Measurements from ENCODE around the gene CHAF1B. TPM values are rescaled to one million over a fixed set of nuclear protein-coding genes. Genes with fewer than 3 reads are reported as not detected.

Gene CHAF1B
- polyA plus RNA-seq, 1 of the 3 experiments (the other 2 are of a cell fraction): 6.8 TPM

- H3K9ac ChIP-seq: no peak overlapping the region
- no peaks in the 10 kb centered on the region for H3K79me2 ChIP-seq (ENCODE audit: insufficient read depth)
- no peaks in the 10 kb centered on the region for H3K36me3 ChIP-seq (replicated peaks in 1 of 2; ENCODE audit: control insufficient read depth in 1 of 2, insufficient read depth in 2 of 2, low read length in 1 of 2)
- peaks cover 6 to 9% of the 10 kb centered on the region in 2 experiments; a peak in 2 of 4 replicates for H3K4me1 ChIP-seq (ENCODE audit: control insufficient read depth in 1 of 2, insufficient read depth in 2 of 2, low read depth in 1 of 2, low read length in 1 of 2)
- no peaks in the 10 kb centered on the region for H3K27me3 ChIP-seq (ENCODE audit: insufficient read depth)
- WGBS (ENCODE audit: low lambda C conversion rate): 88% methylated on average over 9 of the region's 9 CpGs
- POLR2A ChIA-PET: no interaction called here
- H3K9me2 ChIP-seq: no peaks in the 10 kb centered on the region
- H4K20me1 ChIP-seq (ENCODE audit: insufficient read depth): no peaks in the 10 kb centered on the region
- CTCF ChIA-PET: interaction anchor here (1.0 kb wide), 1 partner anchor 79 kb away, joined by 3 read pairs; no protein-coding TSS in a partner anchor
- TF ChIP-seq NRF1 (IDR thresholded peaks at IDR 0.05; ENCODE audit: low read depth, low read length) (no peak), YY1 (IDR thresholded peaks at IDR 0.05; ENCODE audit: low read depth) (no peak), RFX5 (IDR thresholded peaks at IDR 0.05; ENCODE audit: low read length) (no peak), PBX3 (IDR thresholded peaks at IDR 0.05) (no peak), ELF1 (IDR thresholded peaks at IDR 0.05) (no peak), CHD2 (IDR thresholded peaks at IDR 0.05; ENCODE audit: low read length, partially characterized antibody) (no peak), EZH2phosphoT487 (IDR thresholded peaks at IDR 0.05; ENCODE audit: borderline replicate concordance, low read depth) (no peak), GATA2 (CRISPR knock-in tag; IDR thresholded peaks at IDR 0.05) (no peak), RCOR1 (IDR thresholded peaks at IDR 0.05; ENCODE audit: low read length) (no peak)
- no peak overlapping the region for H2AFZ ChIP-seq (ENCODE audit: low read depth)
- no peaks in the 10 kb centered on the region for H3K9me3 ChIP-seq
- no peak overlapping the region for H3K27ac ChIP-seq (ENCODE audit: low read depth in 2 of 2, low read length in 1 of 2)
- no peak overlapping the region for H3K4me2 ChIP-seq
- H3F3A ChIP-seq (replicated peaks; ENCODE audit: insufficient read depth): peaks cover 16% of the 10 kb centered on the region
- H3K4me3 ChIP-seq (ENCODE audit: low read depth in 2 of 2, low read length in 1 of 2): no peak overlapping the region
- DNase-seq: no peak
Measured at GRCh38 chr21:36425286-36425685, 40.1 kb downstream of the CHAF1B start.

GRCh38 chr21:36427502-36427901 is 42.3 kb downstream of the CHAF1B start:
- Histone ChIP-seq H3K27me3 (ENCODE audit: insufficient read depth) (no peaks in the 10 kb centered on the region), H3F3A (replicated peaks; ENCODE audit: insufficient read depth) (peaks cover 12% of the 10 kb centered on the region), H3K9me2 (no peaks in the 10 kb centered on the region), H4K20me1 (ENCODE audit: insufficient read depth) (no peaks in the 10 kb centered on the region), H3K4me3 (ENCODE audit: low read depth in 2 of 2, low read length in 1 of 2) (no peak overlapping the region), H3K4me2 (no peak overlapping the region), H3K27ac (ENCODE audit: low read depth in 2 of 2, low read length in 1 of 2) (no peak overlapping the region), H3K4me1 (ENCODE audit: control insufficient read depth in 1 of 2, insufficient read depth in 2 of 2, low read depth in 1 of 2, low read length in 1 of 2) (peaks cover 6 to 9% of the 10 kb centered on the region in 2 experiments; a peak in 2 of 4 replicates), H3K79me2 (ENCODE audit: insufficient read depth) (peaks cover 9% of the 10 kb centered on the region; the same call in 1 of the 2 replicates), H2AFZ (ENCODE audit: low read depth) (no peak overlapping the region), H3K9ac (no peak overlapping the region), H3K9me3 (no peaks in the 10 kb centered on the region), H3K36me3 (replicated peaks in 1 of 2; ENCODE audit: control insufficient read depth in 1 of 2, insufficient read depth in 2 of 2, low read length in 1 of 2) (no peaks in the 10 kb centered on the region)
- DNase-seq: no peak
- ChIA-PET POLR2A (no interaction called here), CTCF (no interaction called here)
- TF ChIP-seq EP300 (IDR thresholded peaks at IDR 0.05; ENCODE audit: borderline replicate concordance in 1 of 2, low read depth in 1 of 2, low read length in 1 of 2) (no peak), IRF3 (IDR thresholded peaks at IDR 0.05; ENCODE audit: low read depth, low read length) (no peak), POLR2AphosphoS5 (IDR thresholded peaks at IDR 0.05; ENCODE audit: low read depth, low read length) (no peak), GATA2 (CRISPR knock-in tag; IDR thresholded peaks at IDR 0.05) (no peak), SMC3 (IDR thresholded peaks at IDR 0.05; ENCODE audit: low read depth, low read length) (no peak), MEF2A (IDR thresholded peaks at IDR 0.05; ENCODE audit: borderline replicate concordance, low read depth) (no peak), RXRA (IDR thresholded peaks at IDR 0.05; ENCODE audit: borderline replicate concordance, low read depth) (no peak), TAF1 (IDR thresholded peaks at IDR 0.05; ENCODE audit: borderline replicate concordance, low read depth, low read length) (no peak), ZBTB33 (IDR thresholded peaks at IDR 0.05; ENCODE audit: borderline replicate concordance, low read depth) (no peak), REST (IDR thresholded peaks at IDR 0.05; ENCODE audit: low read depth, low read length) (no peak), GABPA (IDR thresholded peaks at IDR 0.05; ENCODE audit: low read depth) (no peak), MXI1 (IDR thresholded peaks at IDR 0.05; ENCODE audit: low read depth, low read length) (no peak)
- 100% methylated on average over 4 of the region's 4 CpGs for WGBS (ENCODE audit: low lambda C conversion rate)

Measured in SK-N-SH (cell line).